K562 (cell line): ENCODE data around the gene LRMDA. TPM values are rescaled to one million over a fixed set of nuclear protein-coding genes. Genes with fewer than 3 reads are reported as not detected.

Experiments used
- ATAC-seq: fragments of 200-7000 bp; cut with Tn5 transposase; 3 replicates; pipeline ENCODE4 v1.9.1; 2020; ENCODE audit warnings: moderate library complexity
- BruUV-seq: library from RNA; stranded (reverse); fragments of 400-500 nt; replicated peaks from 2 replicates; lab custom pipeline; 2021; lab: Mats Ljungman, UMichigan
- CTCF ChIA-PET: fragments of 300-600 bp; formaldehyde crosslinking; extraction: SDS; loops from one replicate; lab custom pipeline; 2021; ENCODE audit warnings: low intra/inter-chr PET ratio; lab: Yijun Ruan, JAX
- POLR2A ChIA-PET: fragments of 300-600, 350-650 bp; sonication (Branson Sonifier 250); formaldehyde crosslinking; extraction: SDS; loops from one replicate; lab custom pipeline; 2021; ENCODE audit warnings: antibody characterized with exemption, inconsistent platforms; lab: Yijun Ruan, JAX
- DNase-seq, 4 experiments: peaks; one replicate each; pipeline versions ENCODE4 v3.0.0 to v3.0.0-alpha.2; 2011 to 2018; ENCODE audit warnings: low spot score in 3 of 4, mixed read lengths in 3 of 4; ENCODE audit errors: extremely low read depth in 1 of 4
- FAIRE-seq: peaks from 2 replicates; lab custom pipeline; 2011; peaks lifted over from hg19 to GRCh38; lab: Jason Lieb, UNC
- H2AFZ ChIP-seq: 2 replicates; pipeline ENCODE4 v1.6.0; 2011; ENCODE audit warnings: low read depth, low read length, control low read depth, inconsistent platforms
- H3K27ac ChIP-seq: fragments of 200-600 bp; 3 replicates; pipeline ENCODE4 v1.8.0; 2011; ENCODE audit warnings: low read depth, mild to moderate bottlenecking, control low read depth, inconsistent platforms, low read length, moderate library complexity, mixed read lengths; ENCODE audit errors: extremely low read depth
- H3K27me3 ChIP-seq, 2 experiments: fragments of 300-600 bp in 1 of 2; 2 replicates in 1 of 2; 3 replicates in 1 of 2; pipeline versions ENCODE4 v1.6.0 to v1.8.0; 2011; ENCODE audit warnings: inconsistent platforms in 2 of 2, low read length in 2 of 2, mild to moderate bottlenecking in 1 of 2, mixed read lengths in 1 of 2, moderate library complexity in 1 of 2; ENCODE audit not compliant: control insufficient read depth in 2 of 2, insufficient read depth in 2 of 2
- H3K36me3 ChIP-seq: fragments of 300-600 bp; 3 replicates; pipeline ENCODE4 v1.8.0; 2011; ENCODE audit warnings: mild to moderate bottlenecking, low read length, inconsistent platforms; ENCODE audit not compliant: control insufficient read depth, insufficient read depth
- H3K4me1 ChIP-seq, 2 experiments: fragments of 200-600 bp in 1 of 2; replicated peaks in 1 of 2; 2 replicates in 1 of 2; 3 replicates in 1 of 2; pipeline versions ENCODE4 v1.5.1 to v1.8.0; 2011; ENCODE audit warnings: inconsistent platforms in 2 of 2, low read length in 2 of 2, mild to moderate bottlenecking in 1 of 2, mixed read lengths in 1 of 2, moderate library complexity in 1 of 2; ENCODE audit not compliant: control insufficient read depth in 2 of 2, insufficient read depth in 2 of 2
- H3K4me2 ChIP-seq: 2 replicates; pipeline ENCODE4 v1.6.1; 2011; ENCODE audit warnings: low read length, control low read depth, inconsistent platforms, mixed read lengths; ENCODE audit not compliant: insufficient read depth
- H3K4me3 ChIP-seq: fragments of 200-600 bp; sonication (generic), shearing (Covaris generic); 2 replicates; pipeline ENCODE4 v1.5.1; 2016; ENCODE audit warnings: control low read depth, inconsistent platforms
- H3K79me2 ChIP-seq: fragments of 200-600 bp; 3 replicates; pipeline ENCODE4 v1.8.0; 2011; ENCODE audit warnings: low read length, inconsistent platforms; ENCODE audit not compliant: control insufficient read depth, insufficient read depth
- H3K9ac ChIP-seq, 2 experiments: 2 replicates each; pipeline versions ENCODE4 v1.6.0 to v1.6.1; 2011; ENCODE audit warnings: low read depth in 2 of 2, low read length in 2 of 2, control low read depth in 1 of 2, inconsistent platforms in 1 of 2, mild to moderate bottlenecking in 1 of 2, mixed read lengths in 1 of 2; ENCODE audit not compliant: insufficient read depth in 1 of 2
- H3K9me1 ChIP-seq: one replicate; pipeline ENCODE4 v1.6.0; 2011; ENCODE audit warnings: inconsistent platforms, mild to moderate bottlenecking, low read length, moderate library complexity; ENCODE audit not compliant: control insufficient read depth, insufficient read depth
- H3K9me3 ChIP-seq: replicated peaks from 2 replicates; pipeline ENCODE4 v1.5.1; 2011; ENCODE audit warnings: low read depth, low read length, inconsistent platforms; ENCODE audit not compliant: control insufficient read depth, insufficient read depth
- H4K20me1 ChIP-seq: replicated peaks from 2 replicates; pipeline ENCODE4 v1.6.1; 2011; ENCODE audit warnings: low read length, inconsistent platforms, mixed read lengths; ENCODE audit not compliant: control insufficient read depth, insufficient read depth
- CBX5 ChIP-seq: IDR thresholded peaks from 2 replicates; pipeline ENCODE4 v1.6.1; 2014; ENCODE audit warnings: low read depth, borderline replicate concordance
- DLX4 ChIP-seq: fragments of 250-450 bp; sonication (Bioruptor Pico); IDR thresholded peaks from 2 replicates; pipeline ENCODE4 v1.6.1; 2021; ENCODE audit warnings: mild to moderate bottlenecking
- NCOA4 ChIP-seq: fragments of 450-650 bp; IDR thresholded peaks from 2 replicates; pipeline ENCODE4 v1.6.1; 2018; ENCODE audit warnings: mild to moderate bottlenecking; ENCODE audit not compliant: partially characterized antibody
- PCBP2 ChIP-seq: fragments of 200-400 bp; formaldehyde crosslinking; IDR thresholded peaks from 2 replicates; pipeline ENCODE4 v1.6.1; 2018; ENCODE audit warnings: low read length, low read depth, mild to moderate bottlenecking, moderate library complexity; ENCODE audit not compliant: poor library complexity, severe bottlenecking
- PTTG1 ChIP-seq: fragments of 450-650 bp; IDR thresholded peaks from 2 replicates; pipeline ENCODE4 v1.6.1; 2016; ENCODE audit warnings: low read depth, mild to moderate bottlenecking, missing genetic modification characterization, missing compliant biosample characterization
- SP2 ChIP-seq: IDR thresholded peaks from 2 replicates; pipeline ENCODE4 v1.6.1; 2011; ENCODE audit warnings: mild to moderate bottlenecking, low read depth, low read length, moderate library complexity; ENCODE audit not compliant: poor library complexity, severe bottlenecking; ENCODE audit errors: extremely low read depth
- ZBTB11 ChIP-seq, 3 experiments: fragments of 200-800 bp in 1 of 3; fragments of 250-450 bp in 1 of 3; fragments of 450-650 bp in 1 of 3; sonication (Bioruptor Pico) in 1 of 3; sonication (Bioruptor generic) in 1 of 3; formaldehyde crosslinking in 1 of 3; IDR thresholded peaks; 2 replicates each; pipeline versions ENCODE4 v1.6.1 to v1.8.0; 2016 to 2022; ENCODE audit warnings: mild to moderate bottlenecking in 2 of 3, missing genetic modification characterization in 2 of 3, missing compliant biosample characterization in 1 of 3, moderate library complexity in 1 of 3
- ZNF311 ChIP-seq: fragments of 250-450 bp; sonication (Bioruptor Pico); IDR thresholded peaks from 2 replicates; pipeline ENCODE4 v1.4.0; 2020; ENCODE audit warnings: mild to moderate bottlenecking, moderate library complexity
- WGBS: fragments of 100-300 bp; shearing (Covaris generic); methylation state at CpG from one replicate; pipeline ENCODE4 v1.1.6; 2016; ENCODE audit warnings: low coverage, mixed read lengths; ENCODE audit not compliant: insufficient coverage; ENCODE audit errors: missing lambda C conversion rate; 5-methylcytosine and 5-hydroxymethylcytosine counted together
- in situ Hi-C: fragments of 300-500 bp; cut with MboI; formaldehyde crosslinking; loops from 4 replicates; pipeline ENCODE4 v1.15.0; 2018; ENCODE audit warnings: inconsistent platforms, mixed read lengths
- intact Hi-C: fragments of 100-400 bp; cut with micrococcal nuclease; formaldehyde crosslinking; loops from 2 replicates; pipeline ENCODE4 v1.14.2; 2022
- polyA plus RNA-seq, 8 experiments: library from polyadenylated mRNA; depleted of rRNA in 4 of 8; stranded (reverse) in 5 of 8; unstranded in 3 of 8; fragments of >200 nt; fragmentation: Nextera tagmentation in 2 of 8; fragmentation: Illumina TruSeq in 1 of 8; extraction: Ambion mirVana in 2 of 8; extraction: Trizol in 1 of 8; gene quantifications; 2 replicates each; pipeline versions ENCODE4 v1.2.1 to v1.2.3, GENCODE V29; 2011 to 2014; ENCODE audit warnings: inconsistent platforms in 1 of 8, missing spikeins in 1 of 8
- total RNA-seq, 7 experiments: library from RNA; depleted of rRNA in 6 of 7; stranded (reverse); fragments of >200 nt in 6 of 7; fragmentation: Illumina TruSeq in 2 of 7; extraction: Trizol in 2 of 7; gene quantifications; 2 replicates each; pipeline versions ENCODE4 v1.2.1 to v1.2.3, GENCODE V29; 2011 to 2021; ENCODE audit warnings: low replicate concordance in 1 of 7

Gene LRMDA
- total and polyA plus RNA-seq, 9 of the 15 experiments (the other 6 are each of a cell fraction or from before 2014, with no cell fraction given) = 0.25 TPM; not detected in 8

DNA sequence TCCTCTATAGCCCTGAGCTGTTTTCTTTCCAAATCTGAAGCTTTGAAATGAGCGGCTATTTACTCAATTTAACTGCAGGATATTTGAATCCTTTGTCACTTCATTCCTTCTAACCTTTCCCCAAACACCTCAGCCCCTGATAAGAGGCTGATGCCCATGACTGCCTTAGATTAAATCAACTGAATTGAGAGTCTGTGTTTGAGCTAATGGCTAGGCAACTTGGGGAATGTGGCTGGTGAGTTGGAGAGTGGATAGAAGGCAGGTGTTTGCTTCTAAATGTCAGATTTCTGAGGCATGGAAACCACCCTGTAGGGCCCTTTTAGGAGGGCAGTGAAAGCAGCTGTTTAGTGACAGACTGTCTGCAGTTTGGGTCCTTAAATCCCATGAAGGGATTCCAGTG lies 759.9 kb downstream of the LRMDA start (continued):
- TF ChIP-seq ZBTB11 (CRISPR knock-in tag; IDR thresholded peaks at IDR 0.05) = no peak
- no peak for TF ChIP-seq PTTG1 (tag)
- no peak for TF ChIP-seq NCOA4

DNA sequence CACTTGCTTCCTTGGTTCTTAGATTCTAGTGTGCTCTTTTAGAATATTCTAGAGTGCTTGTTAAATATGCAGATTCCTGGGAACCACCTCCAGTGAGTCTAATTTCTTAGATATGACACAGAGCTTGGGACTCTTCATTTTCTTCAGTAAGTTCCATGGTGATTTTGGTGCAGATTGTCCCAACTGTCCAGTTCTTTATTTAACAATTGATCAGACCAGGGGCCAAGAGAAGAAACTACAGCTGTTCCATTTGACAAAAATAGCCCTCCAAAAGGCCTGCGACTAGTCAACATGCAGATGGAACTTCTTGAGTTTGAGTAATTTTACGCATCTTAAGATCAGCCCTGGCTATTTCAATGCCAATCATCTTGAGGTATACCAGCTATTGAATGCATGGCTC lies 760.7 kb downstream of the LRMDA start:
- 0% methylated on average over 2 of the region's 2 CpGs for WGBS
- no peaks in the 10 kb centered on the region for H3K27me3 ChIP-seq
- H3K9ac ChIP-seq = no peak overlapping the region
- no peaks in the 10 kb centered on the region for H3K9me1 ChIP-seq
- no peak overlapping the region for H3K4me3 ChIP-seq
- DNase-seq (no peak), ATAC-seq (no peak), FAIRE-seq (no peak)
- CTCF ChIA-PET = no interaction called here
- no peaks in the 10 kb centered on the region for H3K4me1 ChIP-seq
- no peak overlapping the region for H3K27ac ChIP-seq
- TF ChIP-seq ZBTB11 (CRISPR knock-in tag; IDR thresholded peaks at IDR 0.05) (no peak), ZNF311 (no peak), PCBP2 (no peak), CBX5 (no peak), SP2 (no peak), DLX4 (CRISPR knock-in tag) (no peak)
- no peak overlapping the region for H2AFZ ChIP-seq
- no peaks in the 10 kb centered on the region for H3K36me3 ChIP-seq
- H3K9me3 ChIP-seq = no peaks in the 10 kb centered on the region
- H3K4me2 ChIP-seq = no peak overlapping the region
- POLR2A ChIA-PET = no interaction called here
- BruUV-seq = no TSS peak
- no peaks in the 10 kb centered on the region for H4K20me1 ChIP-seq
- in situ Hi-C loops (no loop called here), intact Hi-C loops (no loop called here)
- H3K79me2 ChIP-seq = no peaks in the 10 kb centered on the region
